DOHH2 (cell line): ENCODE data around the gene ANKS1B.

ENCODE experiments used
- H3F3A ChIP-seq: fragments of 200-600 bp; sonication (generic), shearing (Covaris generic); 2 replicates; pipeline ENCODE4 v1.6.0; 2016; ENCODE audit warnings: antibody characterized with exemption, mild to moderate bottlenecking; ENCODE audit not compliant: control insufficient read depth, insufficient read depth
- H3K27ac ChIP-seq: fragments of 200-600 bp; sonication (generic); 2 replicates; pipeline ENCODE4 v1.5.1; 2014; ENCODE audit warnings: low read depth, mild to moderate bottlenecking, low read length, moderate library complexity
- H3K27me3 ChIP-seq: fragments of 200-600 bp; sonication (generic); 2 replicates; pipeline ENCODE4 v1.6.1; 2014; ENCODE audit warnings: mild to moderate bottlenecking, low read length, mixed read lengths; ENCODE audit not compliant: control insufficient read depth
- H3K36me3 ChIP-seq: fragments of 200-600 bp; sonication (generic); 2 replicates; pipeline ENCODE4 v1.6.1; 2014; ENCODE audit warnings: mild to moderate bottlenecking, low read length, moderate library complexity, mixed read lengths; ENCODE audit not compliant: control insufficient read depth
- H3K4me1 ChIP-seq: fragments of 200-600 bp; sonication (generic); 2 replicates; pipeline ENCODE4 v1.6.1; 2014; ENCODE audit warnings: mild to moderate bottlenecking, low read length, mixed read lengths; ENCODE audit not compliant: control insufficient read depth
- H3K4me2 ChIP-seq: fragments of 200-600 bp; sonication (generic); 2 replicates; pipeline ENCODE4 v1.6.0; 2014; ENCODE audit warnings: mild to moderate bottlenecking, low read length, moderate library complexity
- H3K4me3 ChIP-seq: fragments of 200-600 bp; sonication (generic); 2 replicates; pipeline ENCODE4 v1.5.1; 2014; ENCODE audit warnings: mild to moderate bottlenecking, low read length, mixed read lengths
- H3K79me2 ChIP-seq: fragments of 200-600 bp; sonication (generic); 2 replicates; pipeline ENCODE4 v1.6.1; 2014; ENCODE audit warnings: mild to moderate bottlenecking, low read length, mixed read lengths; ENCODE audit not compliant: control insufficient read depth
- H3K9me2 ChIP-seq: fragments of 200-600 bp; sonication (generic); replicated peaks from 2 replicates; pipeline ENCODE4 v1.6.1; 2014; ENCODE audit warnings: mild to moderate bottlenecking, low read length, mixed read lengths; ENCODE audit not compliant: control insufficient read depth
- H3K9me3 ChIP-seq: fragments of 200-600 bp; sonication (generic); 2 replicates; pipeline ENCODE4 v1.6.1; 2014; ENCODE audit warnings: antibody characterized with exemption, low read length, mixed read lengths; ENCODE audit not compliant: control insufficient read depth, insufficient read depth
- H4K20me1 ChIP-seq: fragments of 200-600 bp; sonication (generic); 2 replicates; pipeline ENCODE4 v1.6.0; 2014; ENCODE audit warnings: low read depth, mild to moderate bottlenecking, antibody characterized with exemption, low read length, moderate library complexity; ENCODE audit not compliant: control insufficient read depth, insufficient read depth
- CTCF ChIP-seq: fragments of 200-600 bp; sonication (generic); IDR thresholded peaks from one replicate; pipeline ENCODE4 v1.5.1; 2014; ENCODE audit warnings: antibody characterized with exemption, mild to moderate bottlenecking, low read depth, low read length; ENCODE audit not compliant: poor library complexity, severe bottlenecking
- EZH2phosphoT487 ChIP-seq: fragments of 200-600 bp; sonication (generic); IDR thresholded peaks from 2 replicates; pipeline ENCODE4 v1.6.1; 2017; ENCODE audit warnings: borderline replicate concordance, mild to moderate bottlenecking, antibody characterized with exemption, low read length, moderate library complexity, mixed read lengths

Gene ANKS1B

DNA sequence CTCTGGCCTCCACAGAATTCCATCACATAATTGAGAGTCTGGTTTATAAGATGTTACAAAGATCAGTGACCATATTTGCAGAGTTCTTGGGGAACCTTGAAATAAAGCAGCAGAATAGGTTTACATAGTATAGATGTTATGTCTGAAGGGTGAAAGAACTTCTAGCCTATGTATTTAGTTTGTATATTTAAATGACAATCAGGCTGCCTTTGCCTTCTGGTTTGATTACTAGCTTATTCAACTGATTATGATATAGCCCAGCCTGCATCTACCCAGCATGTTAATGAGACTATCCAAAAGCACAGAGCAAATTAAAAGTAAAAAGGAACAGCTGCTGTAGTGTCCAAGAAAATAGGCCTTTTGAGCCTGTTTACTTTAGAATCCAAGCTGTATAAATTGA lies 1254.3 kb downstream of the ANKS1B start:
- H4K20me1 ChIP-seq, result no peaks in the 10 kb centered on the region
- H3K79me2 ChIP-seq, result no peaks in the 10 kb centered on the region
- H3K27me3 ChIP-seq, result no peaks in the 10 kb centered on the region
- no peak overlapping the region for H3K4me2 ChIP-seq
- H3K9me2 ChIP-seq, result no peaks in the 10 kb centered on the region
- H3K27ac ChIP-seq, result no peak overlapping the region
- H3K9me3 ChIP-seq, result no peaks in the 10 kb centered on the region
- no peaks in the 10 kb centered on the region for H3F3A ChIP-seq
- no peak overlapping the region for H3K4me3 ChIP-seq
- H3K4me1 ChIP-seq, result peaks cover 8% of the 10 kb centered on the region
- TF ChIP-seq CTCF (no peak), EZH2phosphoT487 (no peak)
- H3K36me3 ChIP-seq, result peaks cover 41% of the 10 kb centered on the region

- Histone ChIP-seq H3K36me3 (peaks cover 57% of the 10 kb centered on the region), H3K4me1 (peaks cover 8% of the 10 kb centered on the region), H3K9me3 (no peaks in the 10 kb centered on the region), H3K27me3 (no peaks in the 10 kb centered on the region), H3K79me2 (no peaks in the 10 kb centered on the region), H3K9me2 (no peaks in the 10 kb centered on the region), H3K27ac (no peak overlapping the region), H3K4me3 (no peak overlapping the region), H3K4me2 (no peak overlapping the region), H4K20me1 (no peaks in the 10 kb centered on the region), H3F3A (no peaks in the 10 kb centered on the region)
- TF ChIP-seq CTCF, result no peak
These were observed 1257.5 kb downstream of the ANKS1B start for GRCh38 chr12:98727196-98727595.

- Histone ChIP-seq H3K4me2 (no peak overlapping the region), H3K4me1 (peaks cover 18% of the 10 kb centered on the region), H3K9me2 (no peaks in the 10 kb centered on the region), H3K79me2 (no peaks in the 10 kb centered on the region), H3K36me3 (peaks cover 51% of the 10 kb centered on the region), H3K9me3 (no peaks in the 10 kb centered on the region), H4K20me1 (no peaks in the 10 kb centered on the region), H3F3A (no peaks in the 10 kb centered on the region; the same call in 1 of the 2 replicates), H3K27me3 (no peaks in the 10 kb centered on the region), H3K4me3 (no peak overlapping the region), H3K27ac (no peak overlapping the region)
- TF ChIP-seq CTCF, result peak; percentile 56
- no peak for TF ChIP-seq EZH2phosphoT487
These were observed 1259.1 kb downstream of the ANKS1B start for GRCh38 chr12:98725476-98726247.
